ENCODE measurements around the gene TIMM13.
"Not testable (repeated sequence)": the region's sequence is repeated elsewhere in the genome, so short reads cannot be mapped to it uniquely, and the experiment has no call there.

The TIMM13 gene

GRCh38 chr19:2417881-2418406 is 9.4 kb downstream of the TIMM13 start:
- Histone ChIP-seq H3K27me3 (no peaks in the 10 kb centered on the region), H3K36me3 (peaks cover 3 to 22% (median 8%) of the 10 kb centered on the region in 3 donors), H3K4me3 (no peak overlapping the region), H3K9me3 (no peaks in the 10 kb centered on the region), H3K4me1 (no peaks in the 10 kb centered on the region), H3K27ac (no peak overlapping the region)
- DNase-seq, result no peak
- TF ChIP-seq CTCF (IDR thresholded peaks at IDR 0.05), result no peak
- intact Hi-C loops (cut with DNase I; ENCODE audit: low total_unique reads), result no loop called here

- H3K27ac ChIP-seq; H3K4me1 ChIP-seq; intact Hi-C loops (cut with DNase I; ENCODE audit: low total_unique reads); DNase-seq; H3K4me3 ChIP-seq; H3K27me3 ChIP-seq; H3K9me3 ChIP-seq: not testable (repeated sequence)
- peaks cover 3 to 20% (median 8%) of the 10 kb centered on the region in 3 donors for H3K36me3 ChIP-seq
Observed at GRCh38 chr19:2417436-2417835, 9.9 kb downstream of the TIMM13 start.

- no peak for TF ChIP-seq CTCF (IDR thresholded peaks at IDR 0.05)
- H3K4me3 ChIP-seq, result no peak overlapping the region
- H3K27ac ChIP-seq, result no peak overlapping the region
- H3K36me3 ChIP-seq, result peaks cover 3 to 20% (median 8%) of the 10 kb centered on the region in 3 donors
- no peaks in the 10 kb centered on the region for H3K27me3 ChIP-seq
- intact Hi-C loops (cut with DNase I; ENCODE audit: low total_unique reads), result no loop called here
- H3K9me3 ChIP-seq, result no peaks in the 10 kb centered on the region
- no peak for DNase-seq
- H3K4me1 ChIP-seq, result no peaks in the 10 kb centered on the region
Observed at GRCh38 chr19:2416321-2417097, 10.9 kb downstream of the TIMM13 start.

GRCh38 chr19:2415973-2416319 is 11.4 kb downstream of the TIMM13 start:
- H3K4me3 ChIP-seq, result no peak overlapping the region
- intact Hi-C loops (cut with DNase I; ENCODE audit: low total_unique reads), result no loop called here
- peaks cover 3 to 20% (median 8%) of the 10 kb centered on the region in 3 donors for H3K36me3 ChIP-seq

GRCh38 chr19:2415281-2415972 is 12.0 kb downstream of the TIMM13 start:
- Histone ChIP-seq H3K27ac (no peak overlapping the region), H3K36me3 (peaks cover 3 to 20% (median 8%) of the 10 kb centered on the region in 3 donors), H3K9me3 (no peaks in the 10 kb centered on the region), H3K27me3 (peaks cover 0 to 5% of the 10 kb centered on the region in 2 donors), H3K4me3 (no peak overlapping the region), H3K4me1 (no peaks in the 10 kb centered on the region)
- DNase-seq, result no peak
- intact Hi-C loops (cut with DNase I; ENCODE audit: low total_unique reads), result no loop called here
- TF ChIP-seq CTCF (IDR thresholded peaks at IDR 0.05), result no peak

More at GRCh38 chr19:2415973-2416319, 11.4 kb downstream of the TIMM13 start:
- no peaks in the 10 kb centered on the region for H3K9me3 ChIP-seq
- no peaks in the 10 kb centered on the region for H3K4me1 ChIP-seq
- H3K27me3 ChIP-seq, result peaks cover 0 to under 1% of the 10 kb centered on the region in 2 donors
- no peak for TF ChIP-seq CTCF (IDR thresholded peaks at IDR 0.05)
- DNase-seq, result no peak
- H3K27ac ChIP-seq, result no peak overlapping the region

- no peak for DNase-seq
- peaks cover 0 to 20% of the 10 kb centered on the region in 2 donors for H3K27me3 ChIP-seq
- intact Hi-C loops (cut with DNase I; ENCODE audit: low total_unique reads), result no loop called here
- peaks cover 3 to 20% (median 8%) of the 10 kb centered on the region in 3 donors for H3K36me3 ChIP-seq
- TF ChIP-seq CTCF (IDR thresholded peaks at IDR 0.05), result no peak
- H3K4me1 ChIP-seq, result no peaks in the 10 kb centered on the region
- peaks cover 0 to 2% (median 0%) of the 10 kb centered on the region in 3 donors for H3K9me3 ChIP-seq
- no peak overlapping the region for H3K4me3 ChIP-seq
- H3K27ac ChIP-seq, result no peak overlapping the region
Observed at GRCh38 chr19:2413629-2414028, 13.8 kb downstream of the TIMM13 start.

All from tibial artery (tissue), 4 donors.